ENCODE data around the gene ABCC8. TPM values are rescaled to one million over a fixed set of nuclear protein-coding genes. Genes with fewer than 3 reads are reported as not detected.

The ABCC8 gene
- total and polyA plus RNA-seq, 2 donors (not counting 3 experiments of a cell fraction or from before 2014, with no cell fraction given) = not detected

DNA sequence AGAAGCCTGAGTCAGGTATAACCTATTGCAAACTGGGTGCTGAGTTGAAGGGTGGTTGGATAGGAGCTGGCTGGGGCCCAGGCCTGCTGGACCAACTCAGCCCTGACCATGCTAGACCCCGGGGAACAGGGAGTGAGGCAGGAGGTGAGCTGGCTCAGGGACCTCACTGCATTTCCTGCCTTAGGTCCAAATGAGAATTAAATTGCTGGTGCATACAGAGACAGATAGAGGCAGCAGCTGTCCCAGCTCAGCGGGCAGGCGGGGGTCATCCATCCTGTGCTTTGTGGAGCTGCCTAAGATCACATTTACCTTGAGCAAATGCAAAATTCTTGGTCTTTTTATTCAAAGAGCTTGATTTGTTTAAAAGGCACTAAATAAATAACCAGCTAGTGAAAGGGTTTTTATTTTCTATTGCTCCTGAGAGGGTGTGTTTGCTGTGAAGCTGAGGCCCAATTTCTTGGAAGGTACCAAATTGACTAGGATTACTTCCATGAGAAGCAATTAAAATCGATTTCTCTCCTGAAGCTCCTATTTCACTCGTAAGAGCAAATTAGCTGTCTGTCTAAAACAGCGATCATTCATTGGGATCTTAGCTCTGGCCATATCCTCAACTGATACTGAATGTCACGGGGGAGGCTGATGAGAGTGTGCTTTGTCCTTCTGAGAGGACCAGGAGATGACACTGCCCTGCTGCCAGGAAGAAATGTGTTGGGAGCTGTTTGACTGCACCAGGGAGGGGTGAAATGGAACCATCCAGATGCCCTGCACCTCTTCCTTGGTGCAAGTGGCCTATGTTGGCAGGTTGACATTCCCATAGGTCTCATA is 42.6 kb upstream of the ABCC8 start:
- Histone ChIP-seq H3K4me3 (replicated peaks in 1 of 3; ENCODE audit: insufficient read depth in 1 of 3, low read depth in 1 of 3, low read length in 3 of 3) (no peak overlapping the region), H3K4me1 (ENCODE audit: control insufficient read depth, extremely low read depth, insufficient read depth, low read length) (no peaks in the 10 kb centered on the region), H3K27ac (ENCODE audit: insufficient read depth, low read depth, low read length) (no peak overlapping the region), H3K9ac (replicated peaks; ENCODE audit: extremely low read depth, insufficient read depth, low read length) (no peak overlapping the region), H3K27me3 (ENCODE audit: control insufficient read depth in 2 of 2, insufficient read depth in 2 of 2, low read length in 2 of 2) (peaks cover 0 to 3% of the 10 kb centered on the region in 2 experiments), H3K4me2 (ENCODE audit: insufficient read depth, low read length) (no peak overlapping the region), H4K20me1 (replicated peaks; ENCODE audit: control insufficient read depth, extremely low read depth, insufficient read depth, low read length) (no peaks in the 10 kb centered on the region), H3K9me1 (replicated peaks; ENCODE audit: control insufficient read depth, extremely low read depth, insufficient read depth, low read length) (no peaks in the 10 kb centered on the region), H3K79me2 (ENCODE audit: control insufficient read depth, insufficient read depth, low read length) (no peaks in the 10 kb centered on the region), H3K36me3 (ENCODE audit: control insufficient read depth in 2 of 2, extremely low read depth in 1 of 2, insufficient read depth in 2 of 2, low read length in 2 of 2) (no peaks in the 10 kb centered on the region), H3K9me3 (replicated peaks; ENCODE audit: control insufficient read depth, insufficient read depth, low read length) (no peaks in the 10 kb centered on the region), H2AFZ (ENCODE audit: low read depth, low read length) (no peak overlapping the region)
- ChIA-PET POLR2A (interaction anchor here (0.7 kb wide), 1 partner anchor 9 kb away, joined by 3 read pairs; no protein-coding TSS in a partner anchor), CTCF (interaction anchor here (0.9 to 3.4 kb wide), 7 partner anchors 9 to 134 kb away, joined by 3 to 20 read pairs (median 4); partner anchors contain the start of gene KCNJ11)
- intact Hi-C loops (cut with micrococcal nuclease) = no loop called here
- TF ChIP-seq GATA2 (IDR thresholded peaks at IDR 0.05; ENCODE audit: insufficient read depth, insufficient read length, low read depth, low read length) = no peak
- no peak for TF ChIP-seq MYC (IDR thresholded peaks at IDR 0.05; ENCODE audit: low read depth, low read length)
- TF ChIP-seq, protein P1, sequence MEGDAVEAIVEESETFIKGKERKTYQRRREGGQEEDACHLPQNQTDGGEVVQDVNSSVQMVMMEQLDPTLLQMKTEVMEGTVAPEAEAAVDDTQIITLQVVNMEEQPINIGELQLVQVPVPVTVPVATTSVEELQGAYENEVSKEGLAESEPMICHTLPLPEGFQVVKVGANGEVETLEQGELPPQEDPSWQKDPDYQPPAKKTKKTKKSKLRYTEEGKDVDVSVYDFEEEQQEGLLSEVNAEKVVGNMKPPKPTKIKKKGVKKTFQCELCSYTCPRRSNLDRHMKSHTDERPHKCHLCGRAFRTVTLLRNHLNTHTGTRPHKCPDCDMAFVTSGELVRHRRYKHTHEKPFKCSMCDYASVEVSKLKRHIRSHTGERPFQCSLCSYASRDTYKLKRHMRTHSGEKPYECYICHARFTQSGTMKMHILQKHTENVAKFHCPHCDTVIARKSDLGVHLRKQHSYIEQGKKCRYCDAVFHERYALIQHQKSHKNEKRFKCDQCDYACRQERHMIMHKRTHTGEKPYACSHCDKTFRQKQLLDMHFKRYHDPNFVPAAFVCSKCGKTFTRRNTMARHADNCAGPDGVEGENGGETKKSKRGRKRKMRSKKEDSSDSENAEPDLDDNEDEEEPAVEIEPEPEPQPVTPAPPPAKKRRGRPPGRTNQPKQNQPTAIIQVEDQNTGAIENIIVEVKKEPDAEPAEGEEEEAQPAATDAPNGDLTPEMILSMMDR (IDR thresholded peaks at IDR 0.05; ENCODE audit: extremely low read depth in 1 of 2, insufficient read depth in 1 of 2, low read depth in 1 of 2, low read length in 2 of 2) = no peak
- TF ChIP-seq EZH2 (IDR thresholded peaks at IDR 0.05; ENCODE audit: borderline replicate concordance, low read depth, low read length, severe bottlenecking) = no peak
- TF ChIP-seq JUN (IDR thresholded peaks at IDR 0.05; ENCODE audit: borderline replicate concordance, insufficient read depth, insufficient read length, low read depth) = no peak
- TF ChIP-seq, protein P2, sequence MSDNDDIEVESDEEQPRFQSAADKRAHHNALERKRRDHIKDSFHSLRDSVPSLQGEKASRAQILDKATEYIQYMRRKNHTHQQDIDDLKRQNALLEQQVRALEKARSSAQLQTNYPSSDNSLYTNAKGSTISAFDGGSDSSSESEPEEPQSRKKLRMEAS (IDR thresholded peaks at IDR 0.05; ENCODE audit: insufficient read depth, insufficient read length) = no peak
- TF ChIP-seq FOS (IDR thresholded peaks at IDR 0.05; ENCODE audit: borderline replicate concordance, insufficient read depth, low read length) = no peak
- no peak for TF ChIP-seq POLR2A (IDR thresholded peaks at IDR 0.05; ENCODE audit: low read depth, low read length)
- no peak for TF ChIP-seq POLR2AphosphoS5 (IDR thresholded peaks at IDR 0.05; ENCODE audit: insufficient read depth, low read depth, low read length)
- DNase-seq (ENCODE audit: low read depth, low spot score) (no peak), FAIRE-seq (no peak)
- no TSS peak for BruUV-seq (replicated peaks)
- dilution Hi-C loops (cut with MboI; ENCODE audit: extremely low pct_ligation_motif_present, low sequenced_read_pairs) = no loop called here

Measured in endothelial cell of umbilical vein (primary cell).